Epithelial cell of proximal tubule (primary cell): ENCODE measurements around the gene NDUFAF8. TPM values are rescaled to one million over a fixed set of nuclear protein-coding genes. Genes with fewer than 3 reads are reported as not detected.

Experiments
- DNase-seq: peaks from one replicate; pipeline ENCODE4 v3.0.0-alpha.2; 2011; ENCODE audit warnings: low read depth
- H3K4me3 ChIP-seq: 2 replicates; pipeline ENCODE4 v1.5.1; 2011; ENCODE audit warnings: low read depth, mild to moderate bottlenecking, low read length
- total RNA-seq: library from RNA; depleted of rRNA; stranded (reverse); fragments of >200 nt; gene quantifications from 2 replicates; pipeline ENCODE4 v1.2.3, GENCODE V29; 2015
- TF ChIP-seq, protein P1 (sequence below): conservative IDR thresholded peaks from 2 replicates; pipeline ENCODE4 v1.5.1; 2012; ENCODE audit warnings: low read depth, mild to moderate bottlenecking, low read length

The NDUFAF8 gene
- total RNA-seq, 1 donor from 2014 or later, result 51.9 TPM

DNA sequence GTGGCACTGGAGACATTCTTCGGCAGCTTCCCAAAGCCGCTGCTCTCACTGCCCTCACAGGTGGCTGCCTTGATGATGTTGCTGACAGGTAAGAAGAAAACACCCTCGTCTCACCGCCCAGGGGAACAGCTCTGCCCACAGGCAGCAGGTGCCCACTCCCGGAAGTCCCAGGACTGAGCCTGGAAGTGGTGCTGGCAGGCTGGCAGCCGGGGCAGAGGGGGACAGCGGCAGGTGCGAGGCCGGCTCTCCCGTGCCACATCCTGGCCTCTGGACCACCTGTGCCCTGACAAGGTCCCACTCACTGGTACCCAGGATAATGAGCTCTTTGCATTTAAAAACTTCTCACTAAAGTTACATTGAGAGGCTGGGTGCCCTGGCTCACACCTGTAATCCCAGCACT, 36.8 kb upstream of the NDUFAF8 start:
- no peak overlapping the region for H3K4me3 ChIP-seq
- no peak for DNase-seq
- TF ChIP-seq, protein P1, sequence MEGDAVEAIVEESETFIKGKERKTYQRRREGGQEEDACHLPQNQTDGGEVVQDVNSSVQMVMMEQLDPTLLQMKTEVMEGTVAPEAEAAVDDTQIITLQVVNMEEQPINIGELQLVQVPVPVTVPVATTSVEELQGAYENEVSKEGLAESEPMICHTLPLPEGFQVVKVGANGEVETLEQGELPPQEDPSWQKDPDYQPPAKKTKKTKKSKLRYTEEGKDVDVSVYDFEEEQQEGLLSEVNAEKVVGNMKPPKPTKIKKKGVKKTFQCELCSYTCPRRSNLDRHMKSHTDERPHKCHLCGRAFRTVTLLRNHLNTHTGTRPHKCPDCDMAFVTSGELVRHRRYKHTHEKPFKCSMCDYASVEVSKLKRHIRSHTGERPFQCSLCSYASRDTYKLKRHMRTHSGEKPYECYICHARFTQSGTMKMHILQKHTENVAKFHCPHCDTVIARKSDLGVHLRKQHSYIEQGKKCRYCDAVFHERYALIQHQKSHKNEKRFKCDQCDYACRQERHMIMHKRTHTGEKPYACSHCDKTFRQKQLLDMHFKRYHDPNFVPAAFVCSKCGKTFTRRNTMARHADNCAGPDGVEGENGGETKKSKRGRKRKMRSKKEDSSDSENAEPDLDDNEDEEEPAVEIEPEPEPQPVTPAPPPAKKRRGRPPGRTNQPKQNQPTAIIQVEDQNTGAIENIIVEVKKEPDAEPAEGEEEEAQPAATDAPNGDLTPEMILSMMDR, result no peak

DNA sequence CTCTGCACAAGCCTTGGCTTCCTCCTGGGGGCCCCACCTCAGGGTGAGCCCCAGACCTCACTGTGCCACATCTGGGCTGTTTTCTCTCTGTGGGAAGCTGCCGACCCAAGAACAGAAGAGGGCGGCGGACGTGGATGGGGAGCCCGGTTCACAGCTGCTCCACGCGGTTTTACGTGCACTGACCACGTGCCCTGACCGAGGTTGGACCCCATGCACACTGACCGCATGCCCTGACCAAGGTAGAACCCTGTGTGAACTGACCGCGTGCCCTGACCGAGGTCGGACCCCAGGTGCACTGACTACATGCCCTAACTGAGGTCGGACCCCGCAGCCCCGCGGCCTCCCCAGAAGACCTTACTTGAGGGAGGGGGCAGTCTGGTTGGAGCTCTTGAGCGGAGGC, 36.0 kb upstream of the NDUFAF8 start:
- DNase-seq, result no peak
- TF ChIP-seq, protein P1, result no peak

DNA sequence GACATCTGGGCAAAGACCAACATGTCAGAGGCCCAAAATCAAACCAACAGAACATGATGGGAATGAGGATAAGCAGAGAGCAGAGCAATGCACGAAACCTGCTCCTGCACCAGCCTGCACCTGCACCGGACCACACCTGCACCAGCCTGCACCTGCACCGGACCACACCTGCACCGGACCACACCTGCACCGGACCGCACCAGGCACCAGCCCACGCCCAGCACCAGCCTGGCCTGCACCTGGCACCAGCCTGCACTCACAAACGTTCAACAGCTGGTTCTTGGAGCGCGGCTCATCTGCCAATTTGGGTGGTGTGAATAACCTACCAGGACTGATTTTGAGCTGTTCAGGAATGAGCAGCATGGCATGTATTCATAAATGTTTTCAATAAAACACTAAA, 34.5 kb upstream of the NDUFAF8 start:
- no peak overlapping the region for H3K4me3 ChIP-seq
- TF ChIP-seq, protein P1, result no peak
- no peak for DNase-seq

More for the DNA sequence above, 36.0 kb upstream of the NDUFAF8 start:
- H3K4me3 ChIP-seq, result no peak overlapping the region

DNA sequence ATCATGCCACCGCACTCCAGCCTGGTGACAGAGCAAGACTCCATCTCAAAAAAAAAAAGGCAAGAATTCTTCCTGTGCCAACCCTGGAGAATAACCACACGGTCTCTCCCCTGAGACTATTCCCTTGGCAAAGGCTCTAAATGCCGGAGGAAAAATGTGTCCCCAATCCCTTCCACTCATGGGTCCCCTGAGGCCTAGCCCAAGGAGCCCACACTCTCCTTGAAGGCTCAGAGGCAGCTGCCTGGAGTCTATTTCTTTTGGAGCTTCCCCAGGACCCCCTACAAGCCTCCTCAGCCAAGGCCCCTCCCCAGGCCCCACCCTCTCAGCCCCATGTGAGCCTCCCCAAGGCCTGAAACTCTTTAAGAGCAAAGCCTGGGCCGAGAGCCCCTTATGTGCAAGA, 33.0 kb upstream of the NDUFAF8 start:
- no peak overlapping the region for H3K4me3 ChIP-seq
- DNase-seq, result no peak
- TF ChIP-seq, protein P1, result no peak

DNA sequence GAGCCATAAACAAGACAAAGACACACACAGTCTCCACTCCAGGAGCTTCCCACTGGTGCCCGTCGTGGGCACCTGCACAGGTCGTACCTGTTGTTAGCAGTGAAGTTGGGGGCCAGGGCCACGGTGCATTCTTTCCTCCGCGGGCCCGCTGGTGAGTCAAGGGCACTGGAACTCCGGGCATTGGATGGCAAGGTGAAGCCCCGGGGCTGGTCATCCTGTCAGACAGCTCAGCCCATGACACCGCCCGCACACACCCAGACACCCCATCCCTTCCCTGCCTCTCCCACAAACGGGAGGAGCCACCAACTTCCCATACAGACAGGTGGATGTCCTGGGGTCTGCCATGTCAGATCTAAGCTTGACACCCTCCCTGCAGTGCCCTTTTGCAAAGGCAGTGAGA, 32.5 kb upstream of the NDUFAF8 start:
- no peak for DNase-seq
- H3K4me3 ChIP-seq, result no peak overlapping the region
- TF ChIP-seq, protein P1, result no peak

DNA sequence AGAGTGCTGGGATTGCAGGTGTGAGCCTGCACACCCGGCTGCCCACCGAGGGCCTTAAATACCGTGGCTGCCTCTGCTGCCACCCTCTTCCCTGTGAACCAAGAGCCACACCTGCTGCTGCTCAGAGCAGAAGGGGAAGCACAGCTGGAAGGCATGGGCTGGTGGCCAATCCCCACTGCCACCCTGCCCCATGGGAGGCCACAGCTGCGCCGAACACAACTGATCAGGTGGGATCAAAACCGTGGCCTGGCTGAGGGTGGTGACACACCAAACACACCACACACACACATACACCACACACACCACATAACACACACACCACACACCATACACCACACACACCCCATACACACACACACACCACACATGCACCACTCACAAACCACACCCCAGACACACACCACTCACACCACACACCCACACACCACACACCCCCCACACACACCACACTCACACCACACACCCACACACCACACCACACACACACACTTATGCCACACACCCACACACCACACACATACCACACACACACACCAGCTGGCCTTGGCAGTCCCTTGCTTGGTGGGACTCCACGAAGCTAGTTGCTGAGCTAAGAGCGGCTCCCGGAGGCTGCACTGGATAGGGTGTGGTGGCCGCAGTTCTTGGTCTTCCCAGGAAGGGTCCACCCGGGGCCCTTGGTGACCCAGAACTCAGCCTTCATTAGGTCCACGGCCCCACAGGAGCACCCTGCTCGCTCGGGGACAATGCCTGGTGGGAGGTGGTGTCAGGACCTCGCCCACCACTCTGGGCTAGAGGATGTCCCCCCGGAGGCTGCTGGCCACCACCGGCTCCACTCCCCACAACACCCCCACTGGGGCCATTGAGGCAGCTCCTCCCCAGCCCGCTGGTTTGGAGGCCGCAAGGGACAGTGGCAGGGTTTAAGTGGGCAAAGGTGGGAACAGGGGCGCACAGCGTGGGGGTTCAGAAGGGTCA, 31.2 kb upstream of the NDUFAF8 start:
- DNase-seq, result no peak
- H3K4me3 ChIP-seq, result no peak overlapping the region
- TF ChIP-seq, protein P1, result no peak

DNA sequence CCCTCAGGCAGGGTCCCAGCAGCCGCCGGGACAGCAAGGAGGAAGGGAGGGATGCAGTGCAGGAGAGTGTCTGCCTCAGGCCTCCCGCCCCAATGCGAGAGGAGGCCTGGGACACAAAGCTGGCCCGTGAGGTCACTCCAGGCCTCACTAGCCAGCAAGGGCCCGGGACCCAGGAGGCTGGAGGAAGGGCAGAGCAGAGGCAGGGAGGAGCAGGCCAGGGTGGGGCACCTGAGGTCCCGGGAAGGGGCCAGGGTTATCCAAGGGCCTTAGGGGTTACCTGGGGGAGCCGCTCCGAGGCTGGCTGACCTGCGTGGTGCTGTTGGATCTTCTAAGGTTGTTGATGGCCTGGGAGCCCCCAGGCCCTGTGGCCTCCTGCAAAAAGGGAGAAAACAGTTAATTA, 30.5 kb upstream of the NDUFAF8 start:
- TF ChIP-seq, protein P1, result no peak
- no peak overlapping the region for H3K4me3 ChIP-seq
- no peak for DNase-seq
